ENCODE data around the gene POLR3A. TPM values are rescaled to one million over a fixed set of nuclear protein-coding genes. Genes with fewer than 3 reads are reported as not detected.
A peak's percentile ranks its signal among the peaks of the same experiment; 100 is the strongest.

Gene POLR3A
- total RNA-seq, 1 donor, result 18.6 TPM

DNA sequence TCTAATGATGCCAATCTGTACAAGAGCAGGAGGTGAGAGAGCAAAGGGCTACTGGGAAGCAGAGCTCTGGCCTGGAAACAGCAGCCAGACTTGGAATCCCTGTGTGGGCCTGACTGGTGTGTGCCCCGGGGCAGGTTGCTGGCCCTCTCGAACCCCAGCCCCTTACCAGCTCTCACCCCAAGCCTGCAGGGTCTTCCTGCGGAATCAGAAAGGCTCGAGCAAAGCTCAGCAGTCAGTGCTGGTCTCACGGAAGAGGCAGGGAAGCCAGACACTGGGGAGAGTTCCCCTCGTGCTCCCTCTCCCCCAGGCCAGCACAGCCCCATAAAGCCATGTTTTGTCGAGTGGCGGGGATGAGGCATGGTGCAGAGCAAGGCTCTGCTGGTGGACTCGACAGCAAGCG lies 50.1 kb downstream of the POLR3A start:
- no peak overlapping the region for H3K4me3 ChIP-seq (ENCODE audit: low read depth, low read length)
- DNase-seq (ENCODE audit: low read depth), result no peak
- TF ChIP-seq, protein P1, sequence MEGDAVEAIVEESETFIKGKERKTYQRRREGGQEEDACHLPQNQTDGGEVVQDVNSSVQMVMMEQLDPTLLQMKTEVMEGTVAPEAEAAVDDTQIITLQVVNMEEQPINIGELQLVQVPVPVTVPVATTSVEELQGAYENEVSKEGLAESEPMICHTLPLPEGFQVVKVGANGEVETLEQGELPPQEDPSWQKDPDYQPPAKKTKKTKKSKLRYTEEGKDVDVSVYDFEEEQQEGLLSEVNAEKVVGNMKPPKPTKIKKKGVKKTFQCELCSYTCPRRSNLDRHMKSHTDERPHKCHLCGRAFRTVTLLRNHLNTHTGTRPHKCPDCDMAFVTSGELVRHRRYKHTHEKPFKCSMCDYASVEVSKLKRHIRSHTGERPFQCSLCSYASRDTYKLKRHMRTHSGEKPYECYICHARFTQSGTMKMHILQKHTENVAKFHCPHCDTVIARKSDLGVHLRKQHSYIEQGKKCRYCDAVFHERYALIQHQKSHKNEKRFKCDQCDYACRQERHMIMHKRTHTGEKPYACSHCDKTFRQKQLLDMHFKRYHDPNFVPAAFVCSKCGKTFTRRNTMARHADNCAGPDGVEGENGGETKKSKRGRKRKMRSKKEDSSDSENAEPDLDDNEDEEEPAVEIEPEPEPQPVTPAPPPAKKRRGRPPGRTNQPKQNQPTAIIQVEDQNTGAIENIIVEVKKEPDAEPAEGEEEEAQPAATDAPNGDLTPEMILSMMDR (IDR thresholded peaks at IDR 0.05; ENCODE audit: insufficient read depth, low read depth, low read length), result no peak

DNA sequence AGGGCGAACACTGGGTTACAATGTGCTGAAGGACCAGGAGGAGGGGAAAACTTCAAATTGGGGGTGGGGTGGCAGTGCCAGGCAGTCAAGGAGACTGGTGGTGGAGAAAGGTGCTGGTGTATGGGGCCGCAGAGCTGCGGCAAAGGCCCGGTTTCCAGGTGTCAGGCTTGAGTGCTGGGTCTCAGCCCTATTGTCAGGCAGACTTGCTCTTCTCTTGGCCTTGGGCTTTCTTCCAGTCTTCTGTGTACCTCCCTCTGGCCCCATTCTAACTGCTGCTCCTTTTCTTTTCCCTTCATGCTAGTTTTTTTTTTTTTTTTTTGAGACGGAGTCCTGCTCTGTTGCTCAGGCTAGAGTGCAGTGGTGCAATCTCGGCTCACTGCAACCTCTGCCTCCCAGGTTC lies 51.0 kb downstream of the POLR3A start:
- TF ChIP-seq, protein P1 (IDR thresholded peaks at IDR 0.05; ENCODE audit: insufficient read depth, low read depth, low read length), result no peak
- DNase-seq (ENCODE audit: low read depth), result no peak
- no peak overlapping the region for H3K4me3 ChIP-seq (ENCODE audit: low read depth, low read length)

DNA sequence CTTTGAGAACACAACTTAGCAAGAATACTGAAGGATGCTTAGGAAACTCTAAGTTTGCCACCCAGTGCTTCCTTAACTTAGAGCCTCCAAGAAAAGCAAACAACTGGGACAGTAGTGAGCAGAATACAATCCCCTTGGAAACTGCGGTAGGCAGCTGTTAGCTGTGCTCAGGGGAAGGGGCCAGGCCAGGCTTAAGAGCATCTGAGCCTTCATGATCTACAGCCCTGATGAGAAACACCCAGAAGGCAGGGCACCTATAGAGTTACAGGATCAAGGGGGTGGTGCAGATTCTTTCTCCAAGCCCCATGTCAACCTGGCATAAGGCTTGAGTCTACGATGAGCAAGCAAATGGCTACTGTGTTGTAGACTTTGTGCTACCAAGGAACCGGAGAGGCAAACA lies 51.4 kb downstream of the POLR3A start:
- no peak for DNase-seq (ENCODE audit: low read depth)
- TF ChIP-seq, protein P1 (IDR thresholded peaks at IDR 0.05; ENCODE audit: insufficient read depth, low read depth, low read length), result no peak
- no peak overlapping the region for H3K4me3 ChIP-seq (ENCODE audit: low read depth, low read length)

DNA sequence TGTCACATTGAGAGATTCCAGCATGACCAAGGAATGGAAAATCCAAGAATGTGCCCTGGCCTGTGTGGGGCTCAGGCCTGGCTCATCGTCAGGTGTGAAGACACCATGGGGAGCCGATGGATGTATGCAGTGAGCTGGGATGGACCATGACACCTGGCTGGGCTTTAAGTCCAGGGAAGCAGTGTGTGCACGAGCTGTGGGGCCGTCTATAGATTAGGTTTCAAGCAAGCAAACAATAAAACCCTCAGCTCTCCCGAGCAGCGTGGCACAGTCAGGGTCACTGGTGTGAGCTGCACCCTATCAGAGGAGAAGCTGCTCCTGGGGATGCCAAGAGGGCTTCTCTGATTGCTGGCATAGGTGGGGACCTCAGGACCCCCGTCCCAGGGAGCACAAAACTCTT lies 52.3 kb downstream of the POLR3A start:
- H3K4me3 ChIP-seq (ENCODE audit: low read depth, low read length), result no peak overlapping the region
- TF ChIP-seq, protein P1 (IDR thresholded peaks at IDR 0.05; ENCODE audit: insufficient read depth, low read depth, low read length), result no peak
- DNase-seq (ENCODE audit: low read depth), result no peak

DNA sequence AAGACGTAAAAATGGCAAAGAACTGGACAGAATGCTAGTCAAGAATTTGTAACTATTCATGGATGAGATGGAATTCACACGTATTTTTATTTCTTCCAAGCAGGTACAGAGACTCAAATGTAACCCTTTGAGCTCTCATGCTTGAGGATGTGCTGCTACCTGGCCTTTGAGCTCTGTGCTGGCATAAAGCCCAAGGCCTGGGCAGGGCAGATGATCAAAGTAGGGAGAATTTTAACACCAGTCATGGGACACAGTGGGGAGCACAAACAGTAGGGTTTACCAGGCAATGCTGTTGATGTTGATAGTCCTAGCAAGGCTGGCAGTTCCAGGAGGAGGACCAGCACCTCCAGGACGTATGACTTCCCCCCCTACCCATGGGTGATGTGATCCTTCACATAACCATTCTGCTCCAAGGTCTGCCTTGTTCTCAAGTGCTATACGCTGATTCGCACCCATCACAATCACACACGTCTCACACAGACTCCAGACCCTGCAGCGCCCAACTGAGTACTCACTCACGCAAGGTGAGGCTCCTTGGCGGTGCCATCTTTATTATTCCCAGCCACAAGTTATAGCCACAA lies 54.1 kb downstream of the POLR3A start:
- no peak overlapping the region for H3K4me3 ChIP-seq (ENCODE audit: low read depth, low read length)
- no peak for DNase-seq (ENCODE audit: low read depth)

DNA sequence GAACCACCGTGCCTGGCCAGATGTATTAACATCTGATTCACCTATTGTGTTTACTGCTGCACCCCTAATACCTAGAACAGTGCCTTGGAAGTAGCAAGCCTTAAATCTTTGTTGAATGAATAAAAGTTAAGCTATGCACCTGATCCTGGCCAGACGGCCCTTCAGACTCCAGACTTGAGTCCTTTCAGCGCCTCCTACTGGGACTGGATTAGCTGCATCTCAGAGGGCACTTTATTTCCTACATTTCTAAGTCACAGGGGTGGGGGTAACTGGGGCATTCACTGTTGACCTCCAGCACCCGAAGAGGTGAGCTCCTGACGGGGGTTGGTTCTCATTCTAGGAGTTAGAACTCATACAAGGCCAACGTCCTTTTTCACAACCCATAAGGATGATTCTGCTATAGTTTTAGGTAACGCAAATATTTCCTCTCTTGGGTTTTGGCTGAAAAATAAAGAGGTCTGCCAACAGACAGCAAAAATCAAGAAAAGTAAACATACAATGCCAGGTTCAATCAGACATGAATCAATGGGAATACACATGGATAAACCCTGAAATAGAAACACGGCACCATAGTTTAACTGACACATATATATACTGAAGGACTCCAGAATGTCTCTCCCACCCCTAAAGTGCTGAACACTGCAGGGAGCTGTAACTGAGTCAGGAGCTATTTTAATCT lies 54.8 kb downstream of the POLR3A start:
- H3K4me3 ChIP-seq (ENCODE audit: low read depth, low read length), result no peak overlapping the region
- DNase-seq (ENCODE audit: low read depth), result peak; percentile 65
- TF ChIP-seq, protein P1 (IDR thresholded peaks at IDR 0.05; ENCODE audit: insufficient read depth, low read depth, low read length), result peak; percentile 62

More for the DNA sequence above, 54.1 kb downstream of the POLR3A start:
- TF ChIP-seq, protein P1 (IDR thresholded peaks at IDR 0.05; ENCODE audit: insufficient read depth, low read depth, low read length), result no peak
